K562 (cell line): ENCODE data around the gene ATP5MK. TPM values are rescaled to one million over a fixed set of nuclear protein-coding genes. Genes with fewer than 3 reads are reported as not detected.

Source experiments
- ARID3B ChIP-seq: fragments of 250-450 bp; sonication (Bioruptor Pico); IDR thresholded peaks from 2 replicates; pipeline ENCODE4 v1.4.0; 2020; ENCODE audit warnings: borderline replicate concordance
- CCAR2 ChIP-seq: fragments of 200-400 bp; formaldehyde crosslinking; IDR thresholded peaks from 2 replicates; pipeline ENCODE4 v1.6.1; 2017; ENCODE audit warnings: mild to moderate bottlenecking, low read depth, low read length
- CEBPB ChIP-seq: fragments of 450-650 bp; IDR thresholded peaks from 2 replicates; pipeline ENCODE4 v1.6.1; 2016; ENCODE audit warnings: missing genetic modification characterization, missing compliant biosample characterization
- CHAMP1 ChIP-seq: fragments of 450-650 bp; IDR thresholded peaks from 2 replicates; pipeline ENCODE4 v1.6.1; 2016; ENCODE audit warnings: mild to moderate bottlenecking
- CLOCK ChIP-seq: fragments of 250-450 bp; sonication (Bioruptor Pico); IDR thresholded peaks from 2 replicates; pipeline ENCODE4 v1.4.0; 2020; ENCODE audit warnings: mild to moderate bottlenecking, moderate library complexity, borderline replicate concordance
- ETS2 ChIP-seq: IDR thresholded peaks from 2 replicates; pipeline ENCODE4 v1.6.1; 2016; ENCODE audit warnings: borderline replicate concordance, missing genetic modification characterization, mild to moderate bottlenecking, moderate library complexity, missing compliant biosample characterization; ENCODE audit not compliant: poor library complexity, severe bottlenecking
- GTF3C2 ChIP-seq: IDR thresholded peaks from 3 replicates; pipeline ENCODE4 v1.6.1; 2011; ENCODE audit warnings: borderline replicate concordance, mild to moderate bottlenecking, moderate library complexity; ENCODE audit not compliant: insufficient read length; ENCODE audit errors: extremely low read depth
- HDGF ChIP-seq: fragments of 450-650 bp; IDR thresholded peaks from 2 replicates; pipeline ENCODE4 v1.6.1; 2016
- MTF1 ChIP-seq: fragments of 250-450 bp; sonication (Bioruptor Pico); IDR thresholded peaks from 2 replicates; pipeline ENCODE4 v1.9.0; 2021; ENCODE audit warnings: moderate library complexity, mild to moderate bottlenecking, inconsistent platforms, borderline replicate concordance
- TFAP4 ChIP-seq: sonication (generic); formaldehyde crosslinking; IDR thresholded peaks from 2 replicates; pipeline ENCODE4 v1.8.0; 2022; ENCODE audit warnings: missing genetic modification reagents, mild to moderate bottlenecking, moderate library complexity, borderline replicate concordance
- ZBTB49 ChIP-seq: sonication (generic); formaldehyde crosslinking; IDR thresholded peaks from 2 replicates; pipeline ENCODE4 v1.8.0; 2022; ENCODE audit warnings: missing genetic modification reagents, mild to moderate bottlenecking, borderline replicate concordance
- polyA plus RNA-seq, 8 experiments: library from polyadenylated mRNA; depleted of rRNA in 4 of 8; stranded (reverse) in 5 of 8; unstranded in 3 of 8; fragments of >200 nt; fragmentation: Nextera tagmentation in 2 of 8; fragmentation: Illumina TruSeq in 1 of 8; extraction: Ambion mirVana in 2 of 8; extraction: Trizol in 1 of 8; gene quantifications; 2 replicates each; pipeline versions ENCODE4 v1.2.1 to v1.2.3, GENCODE V29; 2011 to 2014; ENCODE audit warnings: inconsistent platforms in 1 of 8, missing spikeins in 1 of 8
- total RNA-seq, 7 experiments: library from RNA; depleted of rRNA in 6 of 7; stranded (reverse); fragments of >200 nt in 6 of 7; fragmentation: Illumina TruSeq in 2 of 7; extraction: Trizol in 2 of 7; gene quantifications; 2 replicates each; pipeline versions ENCODE4 v1.2.1 to v1.2.3, GENCODE V29; 2011 to 2021; ENCODE audit warnings: low replicate concordance in 1 of 7

ATP5MK gene
- total and polyA plus RNA-seq, 9 of the 15 experiments (the other 6 are each of a cell fraction or from before 2014, with no cell fraction given) = 182 to 1,810 (median 741) TPM

- no peak for TF ChIP-seq CHAMP1
- no peak for TF ChIP-seq CCAR2
- no peak for TF ChIP-seq GTF3C2
- TF ChIP-seq ZBTB49 (CRISPR knock-in tag) = no peak
- no peak for TF ChIP-seq CLOCK (CRISPR knock-in tag)
- no peak for TF ChIP-seq ARID3B (CRISPR knock-in tag)
- no peak for TF ChIP-seq MTF1 (CRISPR knock-in tag)
- TF ChIP-seq CEBPB (tag) = no peak
- TF ChIP-seq HDGF = no peak
- no peak for TF ChIP-seq ETS2 (tag)
- no peak; the same call in 1 of the 2 replicates for TF ChIP-seq TFAP4 (CRISPR knock-in tag)
Measured at GRCh38 chr10:103367782-103368518, 28.3 kb downstream of the ATP5MK start, which contains the start of gene TAF5 (continued).
